Endothelial cell of umbilical vein (primary cell): Measurements from ENCODE around the gene ZNF423. TPM values are rescaled to one million over a fixed set of nuclear protein-coding genes. Genes with fewer than 3 reads are reported as not detected.

ENCODE experiments used
- BruUV-seq: library from RNA; stranded (reverse); fragments of 400-500 nt; replicated peaks from 2 replicates; lab custom pipeline; 2021; lab: Mats Ljungman, UMichigan
- CTCF ChIA-PET: fragments of 300-600, 350-600 bp; sonication (Branson Sonifier 250); formaldehyde crosslinking; loops from one replicate; lab custom pipeline; 2021; ENCODE audit warnings: antibody characterized with exemption, inconsistent platforms; lab: Charles Lee
- POLR2A ChIA-PET: fragments of 300-600, 350-600 bp; sonication (Branson Sonifier 250); formaldehyde crosslinking; loops from one replicate; lab custom pipeline; 2021; ENCODE audit warnings: antibody characterized with exemption, inconsistent platforms; lab: Charles Lee
- DNase-seq: peaks from one replicate; pipeline ENCODE4 v3.0.0-alpha.2; 2011; ENCODE audit warnings: low read depth, low spot score
- FAIRE-seq: peaks from 2 replicates; lab custom pipeline; 2011; peaks lifted over from hg19 to GRCh38; lab: Jason Lieb, UNC
- H2AFZ ChIP-seq: 2 replicates; pipeline ENCODE4 v1.6.0; 2012; ENCODE audit warnings: low read depth, low read length, control low read depth, inconsistent platforms
- H3K27ac ChIP-seq: 2 replicates; pipeline ENCODE4 v1.5.1; 2011; ENCODE audit warnings: low read depth, mild to moderate bottlenecking, control low read depth, low read length, moderate library complexity; ENCODE audit not compliant: insufficient read depth
- H3K27me3 ChIP-seq, 2 experiments: 2 replicates each; pipeline versions ENCODE4 v1.6.0 to v1.6.1; 2011; ENCODE audit warnings: low read length in 2 of 2, mixed read lengths in 1 of 2; ENCODE audit not compliant: control insufficient read depth in 2 of 2, insufficient read depth in 2 of 2
- H3K36me3 ChIP-seq, 2 experiments: 2 replicates in 1 of 2; 3 replicates in 1 of 2; pipeline ENCODE4 v1.5.1; 2011; ENCODE audit warnings: low read length in 2 of 2, mild to moderate bottlenecking in 1 of 2, moderate library complexity in 1 of 2; ENCODE audit not compliant: control insufficient read depth in 2 of 2, insufficient read depth in 2 of 2; ENCODE audit errors: extremely low read depth in 1 of 2
- H3K4me1 ChIP-seq: 3 replicates; pipeline ENCODE4 v1.5.1; 2011; ENCODE audit warnings: mild to moderate bottlenecking, low read length; ENCODE audit not compliant: control insufficient read depth, insufficient read depth; ENCODE audit errors: extremely low read depth
- H3K4me2 ChIP-seq: 2 replicates; pipeline ENCODE4 v1.6.1; 2011; ENCODE audit warnings: low read length, control low read depth, mixed read lengths; ENCODE audit not compliant: insufficient read depth
- H3K4me3 ChIP-seq, 3 experiments: fragments of 200-600 bp in 1 of 3; sonication (generic), shearing (Covaris generic) in 1 of 3; replicated peaks in 1 of 3; 2 replicates each; pipeline ENCODE4 v1.5.1; 2011 to 2016; ENCODE audit warnings: control low read depth in 3 of 3, low read length in 3 of 3, mild to moderate bottlenecking in 2 of 3, inconsistent platforms in 1 of 3, low read depth in 1 of 3, moderate library complexity in 1 of 3; ENCODE audit not compliant: insufficient read depth in 1 of 3
- H3K79me2 ChIP-seq: 2 replicates; pipeline ENCODE4 v1.6.0; 2012; ENCODE audit warnings: low read length, inconsistent platforms; ENCODE audit not compliant: control insufficient read depth, insufficient read depth
- H3K9ac ChIP-seq: replicated peaks from 2 replicates; pipeline ENCODE3; 2011; ENCODE audit warnings: low read length, control low read depth; ENCODE audit not compliant: insufficient read depth; ENCODE audit errors: extremely low read depth
- H3K9me1 ChIP-seq: replicated peaks from 3 replicates; pipeline ENCODE4 v1.6.0; 2011; ENCODE audit warnings: mild to moderate bottlenecking, low read length; ENCODE audit not compliant: control insufficient read depth, insufficient read depth; ENCODE audit errors: extremely low read depth
- H3K9me3 ChIP-seq: replicated peaks from 2 replicates; pipeline ENCODE4 v1.5.1; 2012; ENCODE audit warnings: low read length, inconsistent platforms; ENCODE audit not compliant: control insufficient read depth, insufficient read depth
- H4K20me1 ChIP-seq: replicated peaks from 2 replicates; pipeline ENCODE3; 2011; ENCODE audit warnings: mild to moderate bottlenecking, low read length; ENCODE audit not compliant: control insufficient read depth, insufficient read depth; ENCODE audit errors: extremely low read depth
- CTCF ChIP-seq, 2 donors: IDR thresholded peaks; 1 replicate in 1 of 2; 2 replicates in 1 of 2; pipeline ENCODE4 v1.5.1; 2011; ENCODE audit warnings: low read length in 2 of 2, mild to moderate bottlenecking in 2 of 2, moderate library complexity in 2 of 2, control low read depth in 1 of 2, inconsistent platforms in 1 of 2, low read depth in 1 of 2; ENCODE audit not compliant: insufficient read depth in 1 of 2; ENCODE audit errors: extremely low read depth in 1 of 2
- EZH2 ChIP-seq: IDR thresholded peaks from 2 replicates; pipeline ENCODE4 v1.6.1; 2012; ENCODE audit warnings: borderline replicate concordance, low read depth, mild to moderate bottlenecking, moderate library complexity, low read length, inconsistent platforms; ENCODE audit not compliant: severe bottlenecking
- FOS ChIP-seq: IDR thresholded peaks from 2 replicates; pipeline ENCODE4 v1.6.1; 2011; ENCODE audit warnings: mild to moderate bottlenecking, low read length, moderate library complexity, borderline replicate concordance; ENCODE audit not compliant: insufficient read depth
- GATA2 ChIP-seq: IDR thresholded peaks from 2 replicates; pipeline ENCODE4 v1.7.0; 2011; ENCODE audit warnings: low read depth, mild to moderate bottlenecking, moderate library complexity, mixed read lengths, low read length; ENCODE audit not compliant: insufficient read length, insufficient read depth
- JUN ChIP-seq: IDR thresholded peaks from 2 replicates; pipeline ENCODE4 v1.6.1; 2011; ENCODE audit warnings: borderline replicate concordance, low read depth; ENCODE audit not compliant: insufficient read length, insufficient read depth
- MAX ChIP-seq: IDR thresholded peaks from 2 replicates; pipeline ENCODE4 v1.6.1; 2011; ENCODE audit not compliant: insufficient read depth, insufficient read length
- MYC ChIP-seq: IDR thresholded peaks from one replicate; pipeline ENCODE4 v1.6.1; 2011; ENCODE audit warnings: mild to moderate bottlenecking, low read depth, low read length
- POLR2A ChIP-seq: IDR thresholded peaks from 2 replicates; pipeline ENCODE4 v1.6.1; 2012; ENCODE audit warnings: low read depth, mild to moderate bottlenecking, control low read depth, low read length
- POLR2AphosphoS5 ChIP-seq: IDR thresholded peaks from 2 replicates; pipeline ENCODE4 v1.6.1; 2012; ENCODE audit warnings: low read depth, mild to moderate bottlenecking, control low read depth, low read length, moderate library complexity; ENCODE audit not compliant: insufficient read depth
- dilution Hi-C: fragments of 300-500 bp; cut with MboI; formaldehyde crosslinking; loops from one replicate; pipeline ENCODE4 v1.15.0; 2019; ENCODE audit warnings: low sequenced_read_pairs; ENCODE audit not compliant: extremely low pct_ligation_motif_present
- intact Hi-C: fragments of 100-400 bp; cut with micrococcal nuclease; formaldehyde crosslinking; loops from one replicate; pipeline ENCODE4 v1.10.0; 2022
- polyA plus RNA-seq, 4 experiments: library from polyadenylated mRNA; depleted of rRNA in 3 of 4; stranded (reverse) in 3 of 4; unstranded in 1 of 4; fragments of >200 nt; gene quantifications; 2 replicates each; pipeline versions ENCODE4 v1.2.1 to v1.2.3, GENCODE V29; 2011 to 2012; ENCODE audit warnings: missing spikeins in 1 of 4
- total RNA-seq: library from RNA; stranded (reverse); gene quantifications from 2 replicates; pipeline ENCODE4 v1.2.3, GENCODE V29; 2021

ZNF423 gene
- total and polyA plus RNA-seq, 2 donors (not counting 3 experiments of a cell fraction or from before 2014, with no cell fraction given), result 2.2 to 8.1 TPM

GRCh38 chr16:49674351-49674851 lies 181.5 kb downstream of the ZNF423 start:
- DNase-seq (no peak), FAIRE-seq (no peak)
- intact Hi-C loops (no loop called here), dilution Hi-C loops (no loop called here)
- H2AFZ ChIP-seq, result no peak overlapping the region
- no peak overlapping the region for H3K9ac ChIP-seq
- ChIA-PET POLR2A (no interaction called here), CTCF (interaction anchor here (1.3 kb wide), 1 partner anchor 9 kb away, joined by 3 read pairs; no protein-coding TSS in a partner anchor)
- H4K20me1 ChIP-seq, result no peaks in the 10 kb centered on the region
- H3K27ac ChIP-seq, result no peak overlapping the region
- no peak overlapping the region for H3K4me2 ChIP-seq
- H3K79me2 ChIP-seq, result no peaks in the 10 kb centered on the region
- H3K27me3 ChIP-seq, result no peaks in the 10 kb centered on the region
- no peaks in the 10 kb centered on the region for H3K9me1 ChIP-seq
- BruUV-seq, result no TSS peak
- no peak overlapping the region for H3K4me3 ChIP-seq
- no peaks in the 10 kb centered on the region for H3K9me3 ChIP-seq
- H3K4me1 ChIP-seq, result no peaks in the 10 kb centered on the region
- no peaks in the 10 kb centered on the region for H3K36me3 ChIP-seq
- no peak for TF ChIP-seq POLR2A
- TF ChIP-seq JUN, result no peak
- TF ChIP-seq MYC, result no peak
- TF ChIP-seq GATA2, result no peak
- no peak for TF ChIP-seq EZH2
- no peak for TF ChIP-seq FOS
- TF ChIP-seq POLR2AphosphoS5, result no peak
- TF ChIP-seq CTCF (IDR thresholded peaks at IDR 0.05; ENCODE audit: extremely low read depth in 1 of 2, insufficient read depth in 1 of 2, low read depth in 1 of 2, low read length in 2 of 2), result no peak
- TF ChIP-seq MAX, result no peak
